Liver (tissue), 3 donors: Measurements from ENCODE around the gene GUCY2F.

Experiments used
- ATF3 ChIP-seq: IDR thresholded peaks from 2 replicates; pipeline ENCODE4 v1.6.1; 2016; ENCODE audit warnings: antibody characterized with exemption
- CTCF ChIP-seq: fragments of 150-350 bp; IDR thresholded peaks from 2 replicates; pipeline ENCODE4 v1.5.1; 2017; ENCODE audit warnings: improper control_type of control experiment, low read depth, low read length; ENCODE audit not compliant: missing input control
- EGR1 ChIP-seq, 2 donors: IDR thresholded peaks; 2 replicates each; pipeline ENCODE4 v1.6.1; 2016 to 2018; ENCODE audit warnings: antibody characterized with exemption in 2 of 2, low read depth in 2 of 2
- FOXA1 ChIP-seq: IDR thresholded peaks from 2 replicates; pipeline ENCODE4 v1.6.1; 2016; ENCODE audit warnings: antibody characterized with exemption
- GABPA ChIP-seq, 2 donors: IDR thresholded peaks in 1 of 2; conservative IDR thresholded peaks in 1 of 2; 2 replicates each; pipeline ENCODE4 v1.6.1; 2016; ENCODE audit warnings: antibody characterized with exemption in 2 of 2, mild to moderate bottlenecking in 1 of 2, moderate library complexity in 1 of 2
- MAX ChIP-seq: IDR thresholded peaks from 2 replicates; pipeline ENCODE4 v1.6.1; 2016; ENCODE audit warnings: antibody characterized with exemption
- RXRA ChIP-seq, 2 donors: IDR thresholded peaks; 2 replicates each; pipeline ENCODE4 v1.6.1; 2017 to 2018; ENCODE audit warnings: antibody characterized with exemption in 2 of 2, mild to moderate bottlenecking in 1 of 2
- SP1 ChIP-seq: IDR thresholded peaks from 2 replicates; pipeline ENCODE4 v1.6.1; 2018; ENCODE audit warnings: antibody characterized with exemption, mild to moderate bottlenecking
- TAF1 ChIP-seq: conservative IDR thresholded peaks from 2 replicates; pipeline ENCODE4 v1.6.1; 2016; ENCODE audit warnings: antibody characterized with exemption, mild to moderate bottlenecking
- YY1 ChIP-seq: IDR thresholded peaks from 2 replicates; pipeline ENCODE4 v1.6.1; 2016; ENCODE audit warnings: antibody characterized with exemption, mild to moderate bottlenecking
- ZBTB33 ChIP-seq: IDR thresholded peaks from 2 replicates; pipeline ENCODE4 v1.6.1; 2016; ENCODE audit warnings: antibody characterized with exemption
- donor health status: healthy.
- donor health status: healthy.

GRCh38 chrX:109511113-109511512, 29.2 kb upstream of the GUCY2F start:
- TF ChIP-seq YY1 (no peak), CTCF (no peak), MAX (no peak), EGR1 (IDR thresholded peaks at IDR 0.05; ENCODE audit: low read depth in 2 of 2) (no peak), ZBTB33 (no peak), TAF1 (no peak), RXRA (IDR thresholded peaks at IDR 0.05) (no peak), ATF3 (no peak), FOXA1 (no peak), SP1 (no peak), GABPA (IDR thresholded peaks at IDR 0.05 in 1 of 2, conservative IDR thresholded peaks at IDR 0.05 in 1 of 2) (no peak)
